ENCODE measurements around the gene LRRC8D.

DNA sequence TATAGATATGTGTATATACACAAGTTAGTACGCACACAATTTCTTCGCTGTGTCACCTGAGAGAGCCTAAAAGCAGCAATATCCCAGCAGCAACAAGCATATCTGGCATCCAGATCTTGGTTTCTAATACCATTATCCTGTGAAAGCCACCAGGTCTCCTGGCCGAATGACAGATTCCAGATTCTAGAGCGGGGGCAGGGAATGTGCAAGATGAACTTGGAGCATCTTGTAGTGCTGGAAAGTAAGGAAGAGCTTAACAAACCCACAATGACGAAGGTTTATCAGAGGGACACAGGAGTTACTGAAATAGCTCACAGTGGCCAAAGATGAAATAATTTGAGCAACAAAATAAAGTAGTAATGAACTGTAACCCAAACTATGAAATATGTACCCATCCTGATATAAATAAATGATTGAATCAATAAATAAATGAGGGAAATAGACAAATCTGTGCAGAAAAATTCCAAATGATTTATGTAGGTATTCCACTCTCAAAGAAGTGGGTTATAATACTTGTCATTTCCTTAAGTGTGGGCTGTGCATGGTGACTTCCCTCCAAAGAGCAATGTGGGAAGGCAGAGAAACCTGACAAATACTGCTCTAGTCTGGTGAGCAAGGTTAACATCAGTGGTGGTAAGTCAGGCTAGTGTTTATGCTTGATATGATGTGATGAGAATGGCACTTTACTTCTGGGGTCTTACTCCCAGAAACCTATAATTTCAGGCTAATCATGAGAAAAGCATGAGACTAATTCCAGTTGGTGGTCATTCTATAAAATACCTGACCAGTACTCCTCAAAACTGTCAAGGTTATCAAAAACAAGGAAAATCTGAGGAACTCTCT, 67.9 kb downstream of the LRRC8D start:
- TF ChIP-seq, protein P1, sequence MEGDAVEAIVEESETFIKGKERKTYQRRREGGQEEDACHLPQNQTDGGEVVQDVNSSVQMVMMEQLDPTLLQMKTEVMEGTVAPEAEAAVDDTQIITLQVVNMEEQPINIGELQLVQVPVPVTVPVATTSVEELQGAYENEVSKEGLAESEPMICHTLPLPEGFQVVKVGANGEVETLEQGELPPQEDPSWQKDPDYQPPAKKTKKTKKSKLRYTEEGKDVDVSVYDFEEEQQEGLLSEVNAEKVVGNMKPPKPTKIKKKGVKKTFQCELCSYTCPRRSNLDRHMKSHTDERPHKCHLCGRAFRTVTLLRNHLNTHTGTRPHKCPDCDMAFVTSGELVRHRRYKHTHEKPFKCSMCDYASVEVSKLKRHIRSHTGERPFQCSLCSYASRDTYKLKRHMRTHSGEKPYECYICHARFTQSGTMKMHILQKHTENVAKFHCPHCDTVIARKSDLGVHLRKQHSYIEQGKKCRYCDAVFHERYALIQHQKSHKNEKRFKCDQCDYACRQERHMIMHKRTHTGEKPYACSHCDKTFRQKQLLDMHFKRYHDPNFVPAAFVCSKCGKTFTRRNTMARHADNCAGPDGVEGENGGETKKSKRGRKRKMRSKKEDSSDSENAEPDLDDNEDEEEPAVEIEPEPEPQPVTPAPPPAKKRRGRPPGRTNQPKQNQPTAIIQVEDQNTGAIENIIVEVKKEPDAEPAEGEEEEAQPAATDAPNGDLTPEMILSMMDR (conservative IDR thresholded peaks at IDR 0.05; ENCODE audit: low read length) = no peak
- no peak for TF ChIP-seq EZH2phosphoT487 (IDR thresholded peaks at IDR 0.05; ENCODE audit: borderline replicate concordance)
